Trophoblast cell (in vitro differentiated cells and primary cell): ENCODE results near the gene PRKAR1A.

Source experiments
- DNase-seq, 2 donors: peaks; one replicate each; pipeline ENCODE4 v3.0.0-alpha.2; 2016
- H2AFZ ChIP-seq: 2 replicates; pipeline ENCODE4 v1.6.1; 2013; ENCODE audit warnings: low read length, moderate library complexity, mild to moderate bottlenecking; ENCODE audit not compliant: insufficient read depth, poor library complexity
- H2AK5ac ChIP-seq: 2 replicates; pipeline ENCODE4 v1.6.1; 2013; ENCODE audit warnings: mild to moderate bottlenecking, low read length
- H2BK120ac ChIP-seq: 2 replicates; pipeline ENCODE4 v1.6.1; 2013; ENCODE audit warnings: low read length, mild to moderate bottlenecking, moderate library complexity; ENCODE audit not compliant: insufficient read depth, poor library complexity
- H2BK12ac ChIP-seq: 2 replicates; pipeline ENCODE4 v1.6.1; 2013; ENCODE audit warnings: mild to moderate bottlenecking, low read length, moderate library complexity
- H2BK5ac ChIP-seq: 2 replicates; pipeline ENCODE4 v1.6.1; 2013; ENCODE audit warnings: low read length, low read depth, moderate library complexity, mild to moderate bottlenecking; ENCODE audit not compliant: poor library complexity
- H3K14ac ChIP-seq: 2 replicates; pipeline ENCODE4 v1.6.1; 2013; ENCODE audit warnings: mild to moderate bottlenecking, low read length
- H3K18ac ChIP-seq: 2 replicates; pipeline ENCODE4 v1.6.1; 2013; ENCODE audit warnings: mild to moderate bottlenecking, low read length
- H3K23ac ChIP-seq: 2 replicates; pipeline ENCODE4 v1.6.1; 2013; ENCODE audit warnings: low read length
- H3K27ac ChIP-seq: 2 replicates; pipeline ENCODE4 v1.5.1; 2013; ENCODE audit warnings: low read depth, mild to moderate bottlenecking, inconsistent platforms, low read length, moderate library complexity
- H3K27me3 ChIP-seq: 2 replicates; pipeline ENCODE4 v1.6.1; 2013; ENCODE audit warnings: inconsistent platforms, mild to moderate bottlenecking, low read length, moderate library complexity; ENCODE audit not compliant: insufficient read depth
- H3K36me3 ChIP-seq, 2 experiments: 1 replicate in 1 of 2; 2 replicates in 1 of 2; pipeline ENCODE4 v1.6.1; 2013; ENCODE audit warnings: low read length in 2 of 2, mild to moderate bottlenecking in 2 of 2, moderate library complexity in 1 of 2; ENCODE audit not compliant: insufficient read depth in 2 of 2, control insufficient read depth in 1 of 2
- H3K4ac ChIP-seq: 2 replicates; pipeline ENCODE4 v1.6.1; 2013; ENCODE audit warnings: low read depth, mild to moderate bottlenecking, low read length, moderate library complexity
- H3K4me1 ChIP-seq, 2 experiments: 1 replicate in 1 of 2; 2 replicates in 1 of 2; pipeline ENCODE4 v1.6.1; 2013; ENCODE audit warnings: low read length in 2 of 2, mild to moderate bottlenecking in 2 of 2, moderate library complexity in 1 of 2; ENCODE audit not compliant: insufficient read depth in 2 of 2, control insufficient read depth in 1 of 2
- H3K4me2 ChIP-seq: 2 replicates; pipeline ENCODE4 v1.6.1; 2013; ENCODE audit warnings: inconsistent platforms, mild to moderate bottlenecking, low read length, moderate library complexity
- H3K4me3 ChIP-seq: 2 replicates; pipeline ENCODE4 v1.5.1; 2013; ENCODE audit warnings: mild to moderate bottlenecking, low read depth, low read length, inconsistent platforms
- H3K79me1 ChIP-seq: one replicate; pipeline ENCODE4 v1.6.1; 2013; ENCODE audit warnings: low read length
- H3K79me2 ChIP-seq: 2 replicates; pipeline ENCODE4 v1.6.1; 2013; ENCODE audit warnings: low read length, mild to moderate bottlenecking; ENCODE audit not compliant: control insufficient read depth, insufficient read depth, poor library complexity
- H3K9ac ChIP-seq: 2 replicates; pipeline ENCODE4 v1.6.1; 2013; ENCODE audit warnings: mild to moderate bottlenecking, low read length
- H3K9me3 ChIP-seq: 2 replicates; pipeline ENCODE4 v1.6.1; 2013; ENCODE audit warnings: low read depth, mild to moderate bottlenecking, control low read depth, inconsistent platforms, low read length; ENCODE audit not compliant: insufficient read depth
- H4K12ac ChIP-seq: 2 replicates; pipeline ENCODE4 v1.6.1; 2013; ENCODE audit warnings: low read depth, mild to moderate bottlenecking, low read length, moderate library complexity
- H4K8ac ChIP-seq: 2 replicates; pipeline ENCODE4 v1.6.1; 2013; ENCODE audit warnings: low read depth, mild to moderate bottlenecking, low read length, moderate library complexity
- H4K91ac ChIP-seq: one replicate; pipeline ENCODE4 v1.6.1; 2013; ENCODE audit warnings: low read depth, mild to moderate bottlenecking, low read length, moderate library complexity
- WGBS: extraction: QIAGEN DNeasy Blood & Tissue Kit; methylation state at CpG from one replicate; pipeline ENCODE4 v1.1.7; 2013; ENCODE audit warnings: missing lambda C conversion rate; ENCODE audit not compliant: insufficient read length, insufficient coverage; ENCODE audit errors: extremely low coverage; 5-methylcytosine and 5-hydroxymethylcytosine counted together

PRKAR1A gene

DNA sequence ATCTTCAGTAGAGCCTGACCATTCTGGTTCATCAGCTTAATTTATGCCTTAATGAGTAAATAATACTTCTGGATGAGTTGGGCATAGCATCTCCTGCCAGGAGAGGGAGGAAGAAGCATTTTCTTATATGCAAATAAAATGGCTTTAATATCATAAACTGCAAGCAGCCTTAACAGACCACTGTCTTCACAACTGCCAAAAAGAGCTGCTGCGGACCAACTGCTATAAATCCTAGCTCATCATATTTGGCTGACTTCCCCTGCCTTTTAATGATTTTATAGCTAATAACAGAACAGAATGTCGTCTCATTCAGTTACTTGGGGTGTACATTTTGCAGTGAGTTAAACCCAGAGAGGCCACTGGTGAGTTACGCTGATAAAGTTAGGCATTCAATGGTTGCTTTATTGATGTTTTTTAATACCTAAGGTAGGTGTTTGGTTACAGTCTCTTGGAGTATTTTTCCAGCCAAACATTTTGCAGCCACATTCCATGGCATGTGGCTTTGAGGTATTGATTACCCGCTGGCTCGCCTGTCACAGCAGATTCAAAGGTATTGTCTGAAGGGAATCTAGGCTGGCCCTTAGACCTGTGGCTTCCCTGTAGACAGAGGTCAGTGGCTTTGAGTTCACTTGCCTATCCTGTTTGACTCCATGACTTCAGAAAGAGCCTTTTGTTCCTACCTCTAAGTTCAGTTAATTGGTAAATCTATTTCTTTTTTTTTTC, 72.5 kb downstream of the PRKAR1A start:
- Histone ChIP-seq H2AFZ (no peak overlapping the region), H2BK120ac (peak overlapping the region; percentile 41), H4K8ac (no peak overlapping the region), H3K4ac (peak overlapping the region; percentile 47), H3K79me2 (peaks cover 2% of the 10 kb centered on the region), H2BK5ac (peak overlapping the region; percentile 77), H3K27ac (peak overlapping the region; percentile 79), H3K36me3 (no peaks in the 10 kb centered on the region), H3K23ac (no peak overlapping the region), H3K9ac (no peak overlapping the region), H3K4me3 (no peak overlapping the region), H2BK12ac (peak overlapping the region; percentile 69), H3K9me3 (peaks cover 2% of the 10 kb centered on the region), H3K4me1 (peaks cover 16 to 28% of the 10 kb centered on the region in 2 experiments), H3K18ac (no peak overlapping the region), H4K91ac (peak overlapping the region; percentile 66), H4K12ac (no peak overlapping the region), H3K14ac (peak overlapping the region; percentile 28), H2AK5ac (no peak overlapping the region), H3K27me3 (no peaks in the 10 kb centered on the region), H3K79me1 (peaks cover 19% of the 10 kb centered on the region), H3K4me2 (no peak overlapping the region)
- WGBS = no CpG with 5 or more reads among the region's 5 CpGs
- DNase-seq = no peak

- Histone ChIP-seq H3K18ac (peak overlapping the region; percentile 77), H3K4me3 (no peak overlapping the region), H3K9ac (no peak overlapping the region), H2BK12ac (peak overlapping the region; percentile 95), H3K36me3 (no peaks in the 10 kb centered on the region), H2AFZ (peak overlapping the region; percentile 74), H3K14ac (peak overlapping the region; percentile 90), H3K23ac (no peak overlapping the region), H3K79me1 (peaks cover 17% of the 10 kb centered on the region), H4K91ac (peak overlapping the region; percentile 96), H4K8ac (peak overlapping the region; percentile 74), H2BK120ac (peak overlapping the region; percentile 97), H3K79me2 (peaks cover 2% of the 10 kb centered on the region), H2BK5ac (peak overlapping the region; percentile 98), H2AK5ac (peak overlapping the region; percentile 96), H3K9me3 (peaks cover 2% of the 10 kb centered on the region), H3K27me3 (no peaks in the 10 kb centered on the region), H3K4me1 (peaks cover 15 to 25% of the 10 kb centered on the region in 2 experiments), H3K4me2 (peak overlapping the region; percentile 28), H3K4ac (peak overlapping the region; percentile 84), H4K12ac (no peak overlapping the region), H3K27ac (peak overlapping the region; percentile 95)
- peak; percentile 91 to 93 for DNase-seq
- WGBS = no CpG with 5 or more reads among the region's 4 CpGs
Observed at GRCh38 chr17:68585643-68586042, 73.4 kb downstream of the PRKAR1A start.

GRCh38 chr17:68587026-68587425, 74.8 kb downstream of the PRKAR1A start:
- no CpG with 5 or more reads among the region's 5 CpGs for whole genome bisulfite sequencing
- Histone ChIP-seq H3K23ac (no peak overlapping the region), H4K12ac (no peak overlapping the region), H4K91ac (peak overlapping the region; percentile 28), H3K79me1 (peaks cover 17% of the 10 kb centered on the region), H2AK5ac (peak overlapping the region; percentile 35), H2BK120ac (no peak overlapping the region), H3K4me2 (no peak overlapping the region), H3K9ac (no peak overlapping the region), H3K4me1 (peaks cover 12 to 22% of the 10 kb centered on the region in 2 experiments), H4K8ac (no peak overlapping the region), H2BK12ac (no peak overlapping the region), H3K79me2 (peaks cover 2% of the 10 kb centered on the region), H3K36me3 (no peaks in the 10 kb centered on the region), H3K4me3 (no peak overlapping the region), H3K9me3 (peaks cover 2% of the 10 kb centered on the region), H3K18ac (no peak overlapping the region), H3K14ac (no peak overlapping the region), H2BK5ac (no peak overlapping the region), H3K4ac (no peak overlapping the region), H3K27ac (no peak overlapping the region), H3K27me3 (no peaks in the 10 kb centered on the region), H2AFZ (no peak overlapping the region)
- DNase-seq = no peak

GRCh38 chr17:68587847-68588246, 75.6 kb downstream of the PRKAR1A start:
- Histone ChIP-seq H2AK5ac (no peak overlapping the region), H3K9me3 (peaks cover 2% of the 10 kb centered on the region), H3K4ac (no peak overlapping the region), H3K79me2 (peaks cover 2% of the 10 kb centered on the region), H3K36me3 (no peaks in the 10 kb centered on the region), H2AFZ (no peak overlapping the region), H3K4me3 (no peak overlapping the region), H3K27ac (no peak overlapping the region), H3K14ac (no peak overlapping the region), H4K12ac (no peak overlapping the region), H3K23ac (no peak overlapping the region), H4K8ac (no peak overlapping the region), H4K91ac (no peak overlapping the region), H3K79me1 (peaks cover 17% of the 10 kb centered on the region), H3K18ac (no peak overlapping the region), H2BK12ac (no peak overlapping the region), H3K4me1 (peaks cover 8 to 16% of the 10 kb centered on the region in 2 experiments), H2BK5ac (no peak overlapping the region), H2BK120ac (no peak overlapping the region), H3K9ac (no peak overlapping the region), H3K4me2 (no peak overlapping the region), H3K27me3 (no peaks in the 10 kb centered on the region)
- WGBS = no CpG with 5 or more reads among the region's 2 CpGs
- DNase-seq = no peak
